Activated CD4-positive, CD25-positive, alpha-beta regulatory T cell (primary cell): ENCODE measurements around the gene NTRK2.

Source experiments
- DNase-seq, 4 experiments: peaks; one replicate each; lab custom pipeline; 2025; lab: John Stamatoyannopoulos, UW

The NTRK2 gene

GRCh38 chr9:84851935-84852585 lies 182.5 kb downstream of the NTRK2 start:
- no peak for DNase-seq

GRCh38 chr9:84852617-84853301 lies 183.2 kb downstream of the NTRK2 start:
- no peak for DNase-seq

- no peak for DNase-seq
Measured at GRCh38 chr9:84856181-84856632, 186.7 kb downstream of the NTRK2 start.

DNA sequence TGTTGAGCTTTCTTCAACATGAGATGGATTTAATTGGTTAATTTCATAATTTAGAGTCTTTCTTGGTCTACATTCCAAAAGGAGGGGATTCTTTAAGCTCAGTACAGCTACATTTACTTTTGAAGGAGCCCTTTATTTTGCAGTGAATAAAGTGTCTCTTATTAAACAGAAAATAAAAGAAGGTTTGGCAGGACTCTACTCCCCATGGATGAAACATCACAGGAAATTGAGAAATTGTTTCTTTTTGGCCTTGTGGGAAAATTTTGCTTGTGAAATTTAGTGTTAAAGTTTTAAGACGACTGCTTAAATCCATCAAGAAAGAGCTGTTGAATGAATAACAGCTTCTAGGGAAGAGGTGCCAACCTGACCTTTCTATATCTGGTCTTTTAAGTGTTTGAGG lies 187.7 kb downstream of the NTRK2 start:
- DNase-seq = no peak

GRCh38 chr9:84858364-84858763 lies 188.8 kb downstream of the NTRK2 start:
- no peak for DNase-seq

GRCh38 chr9:84860249-84861115 lies 191.0 kb downstream of the NTRK2 start:
- DNase-seq = no peak

DNA sequence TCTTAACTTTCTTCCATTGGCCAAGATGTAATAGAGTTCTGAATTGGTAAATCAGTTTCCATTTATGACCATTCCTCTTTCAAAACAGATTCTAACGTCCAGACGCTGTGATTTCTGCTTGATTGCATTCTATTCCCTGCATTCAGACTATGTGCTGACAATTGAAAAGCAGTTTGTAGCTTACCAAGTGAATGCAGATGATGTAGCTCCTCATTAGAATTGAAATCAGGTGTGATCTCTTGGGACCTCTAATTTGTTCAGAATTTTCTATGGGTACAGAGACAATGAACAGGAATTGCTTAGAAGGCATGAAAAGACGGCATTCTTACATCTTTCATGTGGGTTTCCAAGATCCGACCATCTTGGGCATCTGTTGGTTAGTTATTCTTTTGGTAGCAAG lies 191.9 kb downstream of the NTRK2 start:
- DNase-seq = no peak

DNA sequence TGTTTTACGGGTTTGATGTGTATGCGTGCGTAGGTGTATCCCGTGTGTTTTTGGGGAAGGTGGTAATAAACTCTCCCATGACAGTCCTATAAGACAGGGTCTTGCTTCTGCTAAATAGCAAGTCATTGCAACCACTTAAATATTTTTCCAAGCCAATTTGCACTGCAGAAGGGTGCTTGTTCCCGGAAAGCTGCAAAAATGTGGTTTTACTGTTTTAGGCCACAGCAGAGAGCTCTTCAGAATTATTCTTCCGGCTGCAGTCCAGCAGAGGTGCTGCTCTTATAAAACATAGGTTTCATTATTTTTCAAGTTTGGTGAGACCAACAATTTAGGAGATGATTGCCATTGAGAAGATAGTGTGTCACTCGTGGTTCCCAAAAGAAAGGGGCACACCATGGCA lies 192.8 kb downstream of the NTRK2 start:
- DNase-seq = no peak

DNA sequence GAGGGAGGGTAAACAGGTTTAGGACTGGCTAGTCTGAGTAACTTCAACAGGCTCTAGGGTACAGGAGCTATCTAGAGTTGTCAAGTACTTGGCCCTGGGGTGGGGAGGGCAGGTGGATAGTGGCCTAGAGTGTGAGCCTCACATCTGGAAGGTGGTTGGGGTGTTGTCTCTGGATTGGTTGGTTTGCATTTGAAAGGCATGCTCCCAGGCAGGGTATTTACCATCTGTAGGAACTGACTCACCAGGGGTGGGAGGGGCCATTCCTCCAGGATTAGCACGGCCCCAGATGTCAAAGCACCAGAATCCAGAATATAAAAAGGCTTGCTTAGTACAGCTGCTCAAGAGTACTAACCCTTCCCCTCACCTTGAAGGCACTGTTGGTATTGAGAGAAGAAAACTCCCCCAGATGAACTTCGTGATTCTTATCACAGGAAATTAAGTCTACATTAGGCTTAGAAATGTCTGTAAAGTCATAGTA lies 193.3 kb downstream of the NTRK2 start:
- no peak for DNase-seq

- DNase-seq = no peak
Measured at GRCh38 chr9:84863372-84863771, 193.8 kb downstream of the NTRK2 start.

GRCh38 chr9:84866396-84867175 lies 197.1 kb downstream of the NTRK2 start:
- DNase-seq = no peak

GRCh38 chr9:84867186-84867585 lies 197.7 kb downstream of the NTRK2 start:
- DNase-seq = no peak

GRCh38 chr9:84869091-84869490 lies 199.6 kb downstream of the NTRK2 start:
- DNase-seq = no peak

- DNase-seq = no peak
Measured at GRCh38 chr9:84871983-84872382, 202.5 kb downstream of the NTRK2 start.

- no peak for DNase-seq
Measured at GRCh38 chr9:84874022-84874421, 204.5 kb downstream of the NTRK2 start.

GRCh38 chr9:84874596-84874995 lies 205.1 kb downstream of the NTRK2 start:
- no peak for DNase-seq

DNA sequence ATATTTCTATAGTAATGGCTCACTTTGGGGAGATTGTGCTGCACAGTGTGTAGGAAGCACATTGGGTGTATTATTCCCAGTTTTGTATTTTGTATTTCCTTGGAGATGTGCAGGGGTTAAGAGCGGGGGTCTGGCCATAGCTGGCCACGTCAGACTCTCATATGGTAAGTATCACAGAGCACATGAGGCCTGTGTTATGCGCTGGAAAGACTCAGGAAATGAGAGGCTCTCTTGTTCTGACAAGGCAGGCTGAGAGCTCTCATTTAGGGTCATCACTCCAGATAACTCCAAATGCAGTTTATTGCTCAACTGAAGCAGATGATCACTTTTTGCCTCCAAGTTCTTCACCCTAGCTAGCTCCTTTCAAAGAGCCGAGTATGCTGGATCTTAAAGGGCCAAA lies 205.7 kb downstream of the NTRK2 start:
- no peak for DNase-seq

GRCh38 chr9:84879631-84880030 lies 210.1 kb downstream of the NTRK2 start:
- no peak for DNase-seq

- DNase-seq = no peak
Measured at GRCh38 chr9:84880835-84881234, 211.3 kb downstream of the NTRK2 start.

GRCh38 chr9:84886866-84887265 lies 217.3 kb downstream of the NTRK2 start:
- DNase-seq = no peak

- no peak for DNase-seq
Measured at GRCh38 chr9:84891924-84892323, 222.4 kb downstream of the NTRK2 start.
